GM18909 (cell line): Measurements from ENCODE around the gene WDR7.

Source experiments
- ATAC-seq: cut with Tn5 transposase; IDR thresholded peaks from one replicate; pipeline ENCODE4 v1.9.1; 2021; ENCODE audit warnings: mild to moderate bottlenecking; ENCODE audit not compliant: unreplicated experiment, poor library complexity

The WDR7 gene

DNA sequence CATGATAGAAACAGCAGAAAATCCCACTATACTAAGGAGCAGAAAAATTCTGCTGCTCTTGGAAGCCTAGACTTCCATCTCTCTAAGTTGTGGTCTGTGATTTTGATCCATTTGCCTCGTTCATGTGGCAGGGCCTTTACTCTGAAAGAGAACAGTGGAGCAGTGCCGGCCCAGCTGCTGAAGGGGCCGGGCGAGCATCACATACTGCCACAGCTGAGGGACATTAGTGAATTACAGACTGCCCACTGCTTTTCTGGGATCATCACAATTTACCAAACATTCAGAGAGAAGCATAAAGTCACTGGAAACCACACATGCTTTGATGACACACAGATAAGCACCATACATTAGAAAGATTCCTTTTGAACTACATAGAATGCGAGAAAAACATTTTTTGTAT is 278.7 kb downstream of the WDR7 start:
- ATAC-seq, result no peak

DNA sequence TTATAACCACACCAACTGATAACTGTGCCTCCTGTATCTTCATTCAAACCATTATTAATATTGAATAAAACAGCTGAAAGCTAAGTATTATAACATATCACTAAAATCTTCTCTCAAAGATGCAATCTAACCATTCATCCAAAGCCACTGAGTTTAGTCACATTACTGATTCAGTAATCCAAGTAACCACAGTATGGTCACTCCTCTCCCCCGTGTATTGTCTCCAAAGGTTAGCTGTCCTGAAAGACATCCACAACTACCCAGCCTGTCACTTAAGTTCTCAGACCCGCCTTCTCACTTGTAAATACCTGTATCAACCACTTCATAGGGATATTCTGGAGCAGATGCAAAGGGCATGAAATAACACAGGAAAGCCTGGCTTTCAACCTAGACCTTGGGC is 282.3 kb downstream of the WDR7 start:
- no peak for ATAC-seq

DNA sequence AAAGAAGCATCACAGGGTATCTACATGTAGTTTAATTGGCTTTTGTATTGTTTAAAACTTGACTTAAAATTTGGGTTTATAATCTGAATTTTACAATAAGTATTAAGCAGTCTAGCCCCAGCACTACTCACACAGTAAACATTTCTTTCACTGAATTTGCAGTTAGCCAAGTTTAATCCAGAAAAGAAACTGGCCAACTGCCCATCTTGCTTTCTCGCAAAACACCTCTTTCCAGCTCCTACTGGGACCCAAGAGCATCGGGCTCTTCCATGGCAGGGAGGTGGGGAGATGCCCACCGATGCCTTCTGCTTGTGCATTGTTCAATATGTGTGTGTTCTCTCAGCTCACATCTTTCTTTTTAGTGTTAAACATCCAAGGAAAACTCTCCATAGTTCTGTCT is 283.0 kb downstream of the WDR7 start:
- no peak for ATAC-seq

DNA sequence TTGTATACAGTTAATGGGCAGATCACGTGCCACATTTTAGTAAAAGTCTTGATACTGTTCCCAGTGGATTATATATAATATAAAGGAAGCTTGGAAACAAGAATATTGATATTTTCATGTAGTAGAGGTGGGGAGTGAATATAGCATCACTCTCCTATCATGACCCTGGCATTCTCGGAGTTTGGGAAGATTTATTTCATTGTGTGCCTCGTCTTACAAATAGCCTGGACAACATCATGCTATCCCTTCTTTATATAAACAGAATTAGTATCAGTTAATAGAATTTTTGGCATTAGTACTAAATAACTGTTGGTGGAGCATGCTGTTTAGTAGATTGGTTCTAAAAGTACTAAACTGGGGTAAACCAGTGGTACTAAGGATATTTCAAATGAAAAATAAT is 283.7 kb downstream of the WDR7 start:
- no peak for ATAC-seq

DNA sequence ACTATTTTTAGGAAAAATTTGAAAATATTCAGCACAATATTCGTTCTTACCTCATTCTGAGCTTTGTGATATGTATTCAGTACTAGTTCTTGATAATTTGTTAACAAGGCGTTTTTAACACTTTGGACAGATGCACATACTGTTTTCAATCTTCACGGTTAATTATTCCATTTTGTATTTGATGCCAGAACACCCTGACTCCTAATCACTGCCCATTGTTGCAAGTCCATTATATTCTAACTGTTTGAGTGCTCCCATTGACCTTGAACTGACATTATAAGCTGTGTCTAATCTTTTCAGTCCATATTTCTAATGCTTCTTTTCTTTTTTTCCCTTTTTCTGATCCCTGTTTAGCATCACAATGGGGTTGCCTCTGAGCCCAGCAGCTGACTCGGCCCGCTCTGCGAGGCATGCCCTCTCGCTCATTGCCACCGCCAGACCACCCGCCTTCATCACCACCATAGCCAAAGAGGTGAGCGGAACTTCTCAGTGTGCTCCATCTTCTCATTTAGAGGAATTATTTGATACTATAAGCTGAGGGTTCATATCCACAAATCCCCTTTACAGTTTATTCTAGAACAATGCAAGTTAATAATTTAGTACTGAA is 284.4 kb downstream of the WDR7 start:
- no peak for ATAC-seq

DNA sequence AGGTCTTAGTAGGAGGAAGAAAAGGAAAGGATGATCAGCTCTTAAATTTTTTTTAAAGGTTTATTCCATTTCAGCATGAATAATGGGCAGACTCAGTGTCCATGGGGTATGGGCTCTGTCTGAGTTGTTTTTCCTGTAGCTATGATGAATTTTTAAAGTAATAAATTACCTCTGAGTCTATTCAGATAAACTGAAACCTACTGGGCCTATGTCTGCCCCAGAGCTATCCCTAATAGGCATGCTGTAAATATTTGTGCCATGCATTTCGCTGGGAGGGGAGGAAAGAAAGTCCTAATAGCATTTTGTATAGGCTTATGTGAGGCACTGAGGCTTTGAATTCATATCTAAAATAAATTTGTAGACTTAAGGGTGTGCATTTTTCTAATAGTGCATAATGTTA is 285.3 kb downstream of the WDR7 start:
- ATAC-seq, result no peak

DNA sequence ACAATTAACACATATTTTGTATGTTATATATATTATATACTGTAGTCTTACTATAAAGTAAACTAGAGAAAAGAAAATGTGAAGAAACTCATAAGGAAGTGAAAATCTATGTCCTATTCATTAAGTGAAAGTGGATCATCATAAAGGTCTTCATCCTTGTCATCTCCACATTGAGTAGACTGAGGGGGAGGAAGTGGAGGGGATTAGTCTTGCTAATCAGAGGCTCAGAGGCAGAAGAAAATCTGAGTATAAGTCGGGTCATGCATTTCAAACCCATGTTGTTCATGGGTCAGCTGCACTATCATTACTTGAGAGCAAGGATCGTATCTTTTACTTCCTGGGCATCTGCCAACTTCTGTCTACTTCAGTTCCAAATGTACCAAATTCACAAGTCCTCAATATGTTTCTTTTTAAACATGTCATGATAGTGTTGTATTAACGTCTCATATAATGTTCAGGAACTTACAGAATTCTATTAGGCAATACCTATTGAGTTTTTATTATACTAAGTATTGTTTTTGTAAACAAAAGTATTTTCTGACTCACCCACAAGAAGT is 286.8 kb downstream of the WDR7 start:
- no peak for ATAC-seq

DNA sequence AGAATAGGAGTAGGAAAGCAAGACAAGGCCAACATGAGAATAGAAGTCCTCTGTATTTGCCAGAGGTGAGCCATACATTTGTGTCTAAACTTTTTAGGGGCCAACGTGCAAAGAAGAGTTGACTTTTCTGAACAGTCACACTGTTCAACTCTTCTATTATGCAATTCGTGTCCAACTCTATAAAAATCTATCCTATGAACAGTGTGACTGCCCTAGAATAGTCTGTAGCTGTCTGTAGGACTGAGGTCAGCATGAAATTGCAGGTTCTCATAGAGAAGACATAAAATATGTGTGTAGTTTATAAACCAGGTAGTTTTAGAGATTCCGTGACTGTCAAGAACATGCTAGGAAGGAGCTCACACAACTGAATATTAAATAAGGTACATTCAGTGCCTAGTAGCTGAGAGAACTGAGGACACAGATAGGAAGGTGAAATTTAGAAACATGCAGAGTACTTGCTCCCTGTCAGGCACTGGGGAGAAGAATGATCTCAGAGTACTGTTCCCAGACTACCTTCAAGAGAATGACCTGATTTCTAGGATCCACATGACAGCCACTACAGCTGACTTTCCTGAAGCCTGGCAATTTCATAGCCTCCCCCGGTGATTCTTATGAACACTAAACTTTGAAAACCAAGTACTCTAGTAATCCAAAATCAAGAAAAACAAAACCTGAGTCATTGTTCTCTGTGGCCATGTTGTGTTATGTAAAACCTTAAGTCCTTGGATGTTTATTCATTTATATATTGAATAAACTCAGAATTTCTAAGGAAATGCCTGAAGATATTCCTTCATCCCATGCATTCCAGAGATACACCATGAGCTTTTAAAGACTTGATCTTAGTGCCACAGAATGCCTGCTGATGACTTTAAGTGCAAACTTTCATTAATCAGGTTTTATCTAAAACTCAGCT is 294.3 kb downstream of the WDR7 start:
- ATAC-seq, result no peak

DNA sequence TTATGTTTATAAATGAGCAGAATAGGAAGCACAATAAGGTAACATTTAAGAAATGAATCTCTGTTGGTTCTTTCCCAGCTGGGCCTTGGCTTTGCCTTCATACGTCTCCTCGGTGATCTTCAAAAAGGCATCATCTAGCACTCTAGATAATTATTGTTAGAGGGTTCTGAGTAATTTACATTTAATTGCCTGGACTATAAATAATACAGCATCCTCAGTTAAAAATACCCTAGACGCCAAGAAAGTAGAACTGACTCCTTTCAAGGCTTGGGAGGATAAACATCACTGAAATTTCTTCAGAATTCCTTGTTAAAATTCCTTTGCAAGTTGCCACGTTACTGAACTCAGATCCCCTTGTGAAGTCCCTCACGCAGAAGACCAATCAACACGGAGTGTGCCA is 296.1 kb downstream of the WDR7 start:
- no peak for ATAC-seq

DNA sequence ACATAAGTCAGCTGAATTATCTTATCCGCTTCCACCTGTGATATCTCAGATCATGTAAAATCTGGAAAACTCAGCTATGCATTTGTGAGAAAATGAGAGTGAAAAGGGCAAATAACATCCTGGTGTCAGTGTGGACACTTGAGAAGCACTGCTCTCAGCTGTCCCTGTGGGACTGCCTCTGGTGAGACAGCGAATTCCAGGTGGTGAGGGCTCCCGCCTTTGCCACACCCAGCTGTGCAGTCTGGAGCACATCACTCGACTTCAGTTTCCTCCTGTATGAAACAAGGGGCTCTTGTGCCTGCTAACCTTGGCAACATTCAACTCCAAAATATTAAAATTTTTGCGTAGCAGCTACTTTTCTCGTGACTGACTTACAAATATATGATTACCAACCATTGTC is 300.9 kb downstream of the WDR7 start:
- no peak for ATAC-seq

DNA sequence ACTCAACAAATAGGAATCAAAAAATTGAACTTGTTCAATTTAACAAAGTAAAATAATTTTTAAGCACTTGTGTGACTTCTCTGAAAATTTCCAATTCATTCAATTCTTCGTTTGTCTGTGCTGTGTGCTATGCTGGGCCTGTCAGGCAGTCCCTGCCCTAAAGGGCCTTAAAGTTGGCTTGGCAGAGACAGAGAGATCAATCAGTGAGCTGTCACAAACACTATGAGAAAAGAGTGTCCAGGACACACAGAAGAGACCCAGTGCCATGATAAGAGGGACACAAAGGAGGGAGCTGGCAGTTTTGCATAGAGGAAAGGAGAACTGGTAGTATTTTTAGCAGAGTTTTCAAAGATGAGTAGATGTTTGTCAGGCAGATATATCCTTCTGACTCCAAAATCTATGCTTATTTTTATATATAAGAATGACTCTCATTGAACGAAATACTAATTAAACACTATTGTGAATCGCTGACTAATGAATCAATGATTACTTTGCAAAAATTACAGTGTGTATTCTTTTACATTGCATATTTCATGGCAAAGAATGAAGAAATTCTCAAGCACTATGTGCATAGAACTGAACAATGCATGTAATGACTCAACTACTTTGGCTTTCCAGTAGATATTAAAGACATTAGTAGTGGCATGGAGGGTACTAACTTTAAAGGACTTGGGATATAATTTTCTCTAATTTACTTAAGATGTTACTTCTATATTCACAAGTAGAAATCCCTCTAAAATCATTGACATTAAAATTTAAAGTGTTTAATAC is 302.5 kb downstream of the WDR7 start:
- ATAC-seq, result no peak

DNA sequence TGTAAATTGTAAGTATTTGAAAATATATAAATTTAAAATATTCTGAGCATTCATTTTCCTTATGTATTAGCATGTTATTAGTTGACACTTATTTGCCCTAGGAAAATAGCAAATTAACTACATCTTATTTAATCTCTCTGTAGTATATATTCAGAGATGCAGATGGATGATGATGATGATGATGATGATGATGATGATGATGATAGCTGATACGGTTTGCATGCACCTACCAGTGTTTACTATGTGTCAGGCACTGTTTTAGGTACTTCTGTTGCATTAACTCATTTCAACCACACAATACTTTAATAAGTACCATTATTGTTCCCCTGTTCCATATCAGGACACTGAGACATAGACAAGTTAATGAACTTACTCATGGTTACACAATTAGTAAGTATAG is 304.3 kb downstream of the WDR7 start:
- no peak for ATAC-seq

DNA sequence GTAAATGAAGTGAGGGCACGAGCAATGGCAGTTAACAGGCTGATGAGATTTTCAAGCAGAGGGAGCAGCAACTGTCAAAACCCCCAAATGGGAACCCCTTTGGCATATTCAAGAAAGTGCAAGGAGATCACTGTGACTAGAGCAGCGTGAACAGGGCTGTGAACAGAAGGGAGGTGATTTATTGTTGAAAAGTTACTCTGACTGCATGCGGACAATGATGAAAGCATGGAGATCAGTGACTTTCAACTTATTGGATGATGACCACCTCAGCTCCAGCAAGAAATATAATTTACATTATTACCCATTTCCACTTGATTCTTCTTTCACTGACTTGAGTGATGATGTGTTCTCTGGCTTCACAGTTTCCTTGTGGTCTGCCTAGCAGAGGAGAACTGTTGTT is 308.0 kb downstream of the WDR7 start:
- ATAC-seq, result no peak

DNA sequence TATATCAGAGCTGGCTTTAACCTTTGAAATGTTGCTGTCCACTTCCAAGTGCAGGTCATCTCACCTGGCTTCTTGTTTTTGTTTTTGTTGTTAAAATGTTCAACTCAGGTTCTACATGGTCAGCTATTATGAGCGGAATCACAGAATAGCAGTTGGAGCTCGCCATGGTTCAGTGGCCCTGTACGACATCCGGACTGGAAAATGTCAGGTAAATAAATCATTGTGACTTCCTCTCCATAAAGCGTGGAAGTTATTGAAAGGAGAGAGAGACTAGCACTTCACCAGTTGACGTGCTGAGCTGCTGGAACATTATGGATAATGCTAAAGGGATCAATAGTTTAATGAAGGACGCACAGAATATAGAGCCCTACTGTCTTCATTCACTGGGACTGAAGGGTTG is 311.2 kb downstream of the WDR7 start:
- ATAC-seq, result no peak

DNA sequence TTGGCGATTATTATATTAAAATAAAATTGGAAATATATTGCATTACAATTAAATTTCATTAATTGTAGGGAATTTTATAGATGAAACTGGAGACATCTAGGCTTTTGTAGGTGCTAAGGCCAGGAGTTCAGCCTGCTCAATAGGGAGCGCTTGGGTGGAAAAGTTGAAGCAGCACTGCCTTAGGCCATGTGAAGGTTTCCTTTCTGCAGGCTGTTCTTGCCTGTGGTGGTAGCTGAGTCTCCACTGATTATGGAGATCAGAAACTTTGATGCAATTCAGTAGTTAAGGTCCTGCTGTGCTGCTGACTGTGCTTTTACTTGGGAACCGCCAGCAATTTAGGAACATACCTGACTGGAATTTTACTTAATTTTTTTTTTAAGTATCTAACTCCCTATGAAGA is 315.9 kb downstream of the WDR7 start:
- no peak for ATAC-seq

DNA sequence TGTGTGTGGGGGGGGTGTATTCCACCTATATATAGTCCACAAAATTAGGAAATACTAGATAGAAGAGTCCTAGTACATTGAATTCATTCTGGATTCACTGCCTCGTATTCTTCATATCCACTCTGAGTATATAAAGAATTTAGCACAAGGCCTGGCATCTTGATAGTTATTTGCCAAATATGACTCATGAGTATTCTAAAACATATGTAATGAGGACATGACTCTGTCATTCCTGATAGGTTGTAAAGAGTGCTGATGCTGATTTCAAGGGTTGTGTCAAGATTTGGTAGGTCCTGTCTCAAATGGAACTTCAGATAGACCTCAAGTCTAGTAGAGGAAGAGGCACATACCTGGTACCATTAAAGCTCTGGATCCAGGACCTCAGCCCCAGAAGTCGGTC is 322.3 kb downstream of the WDR7 start:
- no peak for ATAC-seq

DNA sequence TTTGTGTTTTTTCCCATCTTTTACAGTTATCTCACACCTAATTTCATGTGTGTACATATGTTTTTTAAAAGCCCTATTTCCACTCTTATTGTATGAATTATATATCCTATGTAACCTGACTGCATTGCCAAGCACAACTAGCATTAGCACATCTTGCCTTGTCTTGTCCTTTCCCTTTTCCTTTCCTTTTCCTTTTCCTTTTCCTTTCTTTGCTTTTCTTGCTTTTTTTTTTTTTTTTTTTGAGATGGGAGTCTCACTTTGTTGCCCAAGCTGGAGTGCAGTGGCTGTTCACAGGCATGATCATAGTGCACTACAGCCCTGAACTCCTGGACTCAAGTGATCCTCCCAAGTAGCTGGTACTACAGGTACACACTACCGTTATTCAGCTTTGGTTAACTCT is 323.0 kb downstream of the WDR7 start:
- ATAC-seq, result no peak

DNA sequence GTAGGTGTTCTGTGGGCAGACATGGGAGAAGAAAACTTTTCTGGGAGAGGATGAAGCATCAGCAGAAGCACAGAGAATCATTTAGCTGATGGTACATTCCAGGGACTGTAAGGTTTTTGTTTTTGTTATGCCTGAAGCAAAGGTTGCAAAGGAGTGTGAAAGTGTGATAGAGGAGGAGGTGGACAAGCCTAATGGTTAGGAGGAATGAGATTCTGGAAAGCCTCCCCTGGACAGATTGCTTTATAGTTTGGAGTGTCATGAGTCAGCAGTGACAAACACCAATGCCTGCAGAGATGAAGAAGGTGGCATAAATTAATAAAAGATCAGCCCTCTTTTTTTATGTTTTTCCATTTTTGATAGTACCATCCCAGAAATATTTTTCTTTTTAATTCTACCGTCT is 324.1 kb downstream of the WDR7 start:
- no peak for ATAC-seq

DNA sequence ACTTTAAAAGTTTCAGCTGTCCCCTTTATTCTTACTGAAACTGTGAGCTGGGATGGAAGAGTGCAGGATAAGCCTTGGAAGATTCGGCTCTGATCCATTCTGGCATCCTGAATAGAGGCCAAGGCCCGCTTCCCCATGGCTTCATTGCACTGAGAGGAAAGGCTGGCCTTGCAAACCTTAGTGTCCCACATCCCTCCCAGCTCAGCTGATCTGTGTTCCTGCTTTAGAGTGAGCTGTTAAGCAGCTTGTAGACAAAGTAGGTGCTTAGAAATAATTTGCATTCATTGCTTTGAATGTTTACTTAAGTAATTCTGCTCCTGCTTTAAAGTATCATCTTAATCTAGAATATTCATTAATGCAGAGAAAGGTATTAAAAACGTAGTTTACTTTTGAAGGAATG is 326.1 kb downstream of the WDR7 start:
- no peak for ATAC-seq

DNA sequence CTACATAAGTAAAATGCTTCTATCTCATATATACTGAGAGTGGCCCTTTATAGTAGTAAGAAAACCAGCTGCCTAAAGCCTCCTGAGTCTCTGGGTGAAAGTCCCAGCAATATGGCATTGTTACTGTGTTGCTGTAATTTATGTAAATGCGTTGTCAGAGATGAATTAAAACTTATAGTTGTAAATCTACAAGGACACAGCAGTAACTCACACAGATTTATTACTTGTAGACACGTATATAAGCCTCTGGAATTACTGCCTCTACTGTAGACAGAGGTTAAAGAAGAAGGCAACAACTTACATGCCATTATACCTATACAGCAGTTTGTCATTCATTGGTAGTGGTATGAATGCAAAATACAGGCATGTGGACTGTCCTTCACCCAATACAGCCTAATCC is 326.6 kb downstream of the WDR7 start:
- no peak for ATAC-seq

DNA sequence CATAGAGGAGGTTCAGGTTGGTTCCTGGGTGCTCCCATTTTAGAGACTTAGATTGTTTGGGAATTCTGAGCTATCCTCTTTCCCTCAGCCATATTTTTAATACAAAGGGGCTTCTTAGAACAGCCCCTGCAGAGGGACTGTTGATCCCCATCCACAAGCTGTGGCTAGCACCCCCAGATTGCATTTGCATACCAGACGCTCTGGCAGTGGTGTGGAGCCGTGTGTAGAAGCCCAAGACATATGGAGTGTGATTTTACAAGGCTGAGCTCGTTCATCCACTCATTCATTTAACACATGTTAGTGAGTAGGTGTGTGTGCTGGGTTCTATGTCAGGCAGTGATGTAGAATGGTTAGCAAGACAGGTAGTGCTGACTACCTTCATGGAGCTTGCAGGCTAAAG is 329.0 kb downstream of the WDR7 start:
- ATAC-seq, result no peak
